GM12878 (cell line): ENCODE results near the gene CNTN4. TPM values are rescaled to one million over a fixed set of nuclear protein-coding genes. Genes with fewer than 3 reads are reported as not detected.

Source experiments
- BCL11A ChIP-seq: IDR thresholded peaks from 2 replicates; pipeline ENCODE4 v1.6.1; 2011; ENCODE audit warnings: low read depth, low read length
- BMI1 ChIP-seq: fragments of 450-650 bp; IDR thresholded peaks from 2 replicates; pipeline ENCODE4 v1.6.1; 2016; ENCODE audit warnings: mild to moderate bottlenecking, moderate library complexity, borderline replicate concordance
- CBFB ChIP-seq: IDR thresholded peaks from 2 replicates; pipeline ENCODE4 v1.6.1; 2016; ENCODE audit warnings: antibody characterized with exemption, low read depth
- CBX5 ChIP-seq: sonication (generic); IDR thresholded peaks from 2 replicates; pipeline ENCODE4 v1.6.1; 2016; ENCODE audit warnings: low read depth, moderate library complexity, mild to moderate bottlenecking, inconsistent platforms
- CHD4 ChIP-seq: fragments of 200-600 bp; sonication (generic); IDR thresholded peaks from 2 replicates; pipeline ENCODE4 v1.6.1; 2016; ENCODE audit warnings: mild to moderate bottlenecking
- HDGF ChIP-seq: fragments of 450-650 bp; IDR thresholded peaks from 2 replicates; pipeline ENCODE4 v1.6.1; 2016; ENCODE audit warnings: antibody characterized with exemption
- HSF1 ChIP-seq: fragments of 150-350 bp; IDR thresholded peaks from 2 replicates; pipeline ENCODE4 v1.6.1; 2014; ENCODE audit warnings: mild to moderate bottlenecking, low read depth, low read length
- MTA3 ChIP-seq: IDR thresholded peaks from 2 replicates; pipeline ENCODE4 v1.6.1; 2012; ENCODE audit warnings: low read length, inconsistent platforms, borderline replicate concordance
- NKRF ChIP-seq: fragments of 450-650 bp; conservative IDR thresholded peaks from 2 replicates; pipeline ENCODE4 v1.6.1; 2017; ENCODE audit warnings: mild to moderate bottlenecking, moderate library complexity
- NRF1 ChIP-seq: conservative IDR thresholded peaks from 2 replicates; pipeline ENCODE4 v1.6.1; 2011; ENCODE audit warnings: mild to moderate bottlenecking, low read depth, low read length, improper control_type of control experiment
- PAX5 ChIP-seq: IDR thresholded peaks from 2 replicates; pipeline ENCODE4 v1.6.1; 2011; ENCODE audit warnings: low read depth, low read length, borderline replicate concordance
- POLR2AphosphoS2 ChIP-seq: IDR thresholded peaks from 2 replicates; pipeline ENCODE4 v1.6.1; 2011; ENCODE audit warnings: low read depth, mild to moderate bottlenecking, low read length, improper control_type of control experiment, moderate library complexity
- POLR2AphosphoS5 ChIP-seq: IDR thresholded peaks from 2 replicates; pipeline ENCODE4 v1.6.1; 2011; ENCODE audit warnings: mild to moderate bottlenecking, low read length, inconsistent platforms
- RBBP5 ChIP-seq: fragments of 200-600 bp; sonication (generic); conservative IDR thresholded peaks from 2 replicates; pipeline ENCODE4 v1.6.1; 2016
- RELA ChIP-seq: fragments of 450-650 bp; IDR thresholded peaks from 2 replicates; pipeline ENCODE4 v1.8.0; 2014; ENCODE audit warnings: borderline replicate concordance; ENCODE audit not compliant: partially characterized antibody
- SMAD5 ChIP-seq: IDR thresholded peaks from 2 replicates; pipeline ENCODE4 v1.6.1; 2016; ENCODE audit warnings: antibody characterized with exemption, low read depth
- SP1 ChIP-seq: IDR thresholded peaks from one replicate; pipeline ENCODE4 v1.6.1; 2011; ENCODE audit warnings: low read depth, low read length
- SPI1 ChIP-seq: IDR thresholded peaks from 2 replicates; pipeline ENCODE4 v1.6.1; 2011; ENCODE audit warnings: low read depth, mild to moderate bottlenecking, low read length, moderate library complexity, borderline replicate concordance; ENCODE audit not compliant: insufficient read depth
- SUPT20H ChIP-seq: IDR thresholded peaks from 2 replicates; pipeline ENCODE4 v1.6.1; 2011; ENCODE audit warnings: low read depth, mild to moderate bottlenecking, low read length, moderate library complexity, borderline replicate concordance; ENCODE audit not compliant: control insufficient read depth
- USF1 ChIP-seq: IDR thresholded peaks from 2 replicates; pipeline ENCODE4 v1.6.1; 2011; ENCODE audit warnings: borderline replicate concordance, low read depth, mild to moderate bottlenecking, moderate library complexity, mixed read lengths, low read length; ENCODE audit not compliant: insufficient read depth; ENCODE audit errors: extremely low read length
- ZBED1 ChIP-seq: IDR thresholded peaks from 2 replicates; pipeline ENCODE4 v1.6.1; 2016; ENCODE audit warnings: borderline replicate concordance
- ZNF384 ChIP-seq: IDR thresholded peaks from 2 replicates; pipeline ENCODE4 v1.6.1; 2012; ENCODE audit warnings: low read depth, mild to moderate bottlenecking, low read length, improper control_type of control experiment, borderline replicate concordance
- ZNF622 ChIP-seq: fragments of 450-650 bp; IDR thresholded peaks from 2 replicates; pipeline ENCODE4 v1.6.1; 2017; ENCODE audit warnings: mild to moderate bottlenecking, inconsistent platforms
- ZZZ3 ChIP-seq: IDR thresholded peaks from 2 replicates; pipeline ENCODE4 v1.6.1; 2011; ENCODE audit warnings: low read depth; ENCODE audit not compliant: control insufficient read depth, insufficient read length
- polyA plus RNA-seq, 11 experiments: library from polyadenylated mRNA; depleted of rRNA in 4 of 11; unstranded in 6 of 11; stranded (reverse) in 5 of 11; fragments of >200 nt; fragmentation: Nextera tagmentation in 4 of 11; fragmentation: Illumina TruSeq in 1 of 11; extraction: Ambion mirVana in 4 of 11; extraction: Trizol in 1 of 11; gene quantifications; 1 replicate in 1 of 11; 2 replicates in 10 of 11; pipeline versions ENCODE4 v1.2.1 to v1.2.3, GENCODE V29; 2011 to 2016; ENCODE audit warnings: inconsistent platforms in 2 of 11, missing spikeins in 2 of 11, low read depth in 1 of 11
- total RNA-seq, 4 experiments: library from RNA; depleted of rRNA in 3 of 4; stranded (reverse); fragments of >200 nt in 3 of 4; fragmentation: Illumina TruSeq in 1 of 4; extraction: Trizol in 1 of 4; gene quantifications; 2 replicates each; pipeline versions ENCODE4 v1.2.1 to v1.2.3, GENCODE V29; 2013 to 2021

CNTN4 gene
- total and polyA plus RNA-seq, 10 of the 15 experiments (the other 5 are each of a cell fraction or from before 2014, with no cell fraction given): 0.05 to 0.43 (median 0.15) TPM; not detected in 1

GRCh38 chr3:2944628-2945027 lies 846.0 kb downstream of the CNTN4 start (continued):
- TF ChIP-seq SUPT20H (no peak), ZZZ3 (no peak), CHD4 (no peak), SPI1 (peak; percentile 86), ZNF622 (no peak), SP1 (no peak), NRF1 (no peak), HSF1 (no peak), ZBED1 (no peak), USF1 (no peak), PAX5 (peak; percentile 67; the same call in 1 of the 2 replicates), RELA (no peak), BMI1 (no peak), CBX5 (peak; percentile 60; the same call in 1 of the 2 replicates), CBFB (no peak), MTA3 (no peak), RBBP5 (no peak), BCL11A (peak; percentile 82), HDGF (no peak), POLR2AphosphoS2 (no peak), SMAD5 (no peak), POLR2AphosphoS5 (no peak), NKRF (no peak), ZNF384 (no peak)
